ENCODE data around the gene TRIO.

GRCh38 chr5:14231890-14232289 lies 88.7 kb downstream of the TRIO start:
- TF ChIP-seq POLR2AphosphoS5 (IDR thresholded peaks at IDR 0.05; ENCODE audit: borderline replicate concordance, low read depth, low read length) (no peak), EZH2 (IDR thresholded peaks at IDR 0.05) (no peak)
